HG02642 (cell line): ENCODE data around the gene SECTM1.

Experiments
- ATAC-seq: cut with Tn5 transposase; IDR thresholded peaks from one replicate; pipeline ENCODE4 v1.9.1; 2021; ENCODE audit warnings: mild to moderate bottlenecking; ENCODE audit not compliant: unreplicated experiment, poor library complexity

Gene SECTM1

GRCh38 chr17:82330322-82331239, 3.0 kb downstream of the SECTM1 start:
- ATAC-seq, result no peak

- no peak for ATAC-seq
These were observed 3.8 kb downstream of the SECTM1 start for GRCh38 chr17:82329683-82330321.

DNA sequence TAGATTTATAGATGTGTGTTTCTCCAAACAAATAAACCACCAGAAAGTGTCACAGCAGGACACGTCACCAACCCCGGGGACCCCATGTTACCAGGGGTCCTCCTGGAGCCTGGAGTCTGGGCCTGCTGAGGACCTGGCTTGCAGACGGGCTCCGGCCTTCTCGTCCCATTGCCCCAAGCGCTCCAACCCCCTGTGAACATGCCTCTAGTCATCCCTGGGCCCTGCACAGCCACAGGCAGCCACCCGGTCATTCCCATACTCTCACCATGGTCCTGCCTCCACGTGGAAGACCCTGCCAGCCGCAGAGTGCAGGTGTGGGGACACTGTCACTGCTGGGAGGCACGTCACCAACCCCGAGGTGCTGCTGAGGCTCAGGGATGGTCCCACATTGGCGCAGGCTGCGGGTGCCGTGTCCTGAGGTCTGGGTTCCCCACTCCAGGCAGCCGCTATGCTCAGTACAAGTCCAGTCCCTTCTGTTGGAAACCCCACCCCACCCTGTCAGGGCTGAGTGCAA, 4.5 kb downstream of the SECTM1 start:
- ATAC-seq, result no peak

GRCh38 chr17:82328141-82328993, 5.2 kb downstream of the SECTM1 start:
- ATAC-seq, result no peak

GRCh38 chr17:82327757-82328140, 5.8 kb downstream of the SECTM1 start:
- no peak for ATAC-seq

- no peak for ATAC-seq
These were observed 6.3 kb downstream of the SECTM1 start for GRCh38 chr17:82327289-82327688.

- ATAC-seq, result no peak
These were observed 8.0 kb downstream of the SECTM1 start for GRCh38 chr17:82325286-82326180.

DNA sequence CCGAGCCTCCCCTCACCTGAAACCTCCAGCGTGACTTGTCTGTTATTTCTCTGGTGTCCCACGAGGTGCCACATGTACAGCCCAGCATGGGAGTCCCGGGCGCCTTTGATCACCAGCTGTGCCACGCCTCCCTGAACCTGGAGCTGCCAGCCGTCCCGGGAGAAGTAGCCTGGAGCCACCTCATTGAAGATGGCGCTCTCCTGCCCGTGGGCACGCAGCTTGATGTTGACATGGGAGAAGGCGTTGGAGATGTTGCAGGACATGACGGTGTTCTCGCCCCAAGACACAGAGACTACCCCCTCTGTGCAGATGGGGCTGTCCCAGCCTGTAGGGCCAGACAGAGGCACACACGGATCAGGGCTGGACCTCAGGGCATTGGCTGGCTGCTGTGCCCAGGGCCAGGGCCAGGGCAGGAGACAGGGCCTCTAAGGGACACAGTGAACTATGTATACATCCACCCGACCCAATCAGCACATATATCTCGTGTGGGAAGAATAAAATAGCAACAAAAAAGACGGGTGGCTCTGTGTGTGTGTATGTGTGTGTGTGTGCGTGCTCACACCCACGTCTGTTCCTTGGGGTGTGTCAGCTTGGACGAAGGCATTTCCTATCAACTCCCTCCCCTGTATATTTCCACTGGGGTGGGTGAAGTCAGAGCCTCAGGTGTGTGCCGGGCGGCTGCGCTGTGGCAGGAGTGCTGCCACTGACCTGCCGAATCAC, 8.8 kb downstream of the SECTM1 start:
- ATAC-seq, result no peak

DNA sequence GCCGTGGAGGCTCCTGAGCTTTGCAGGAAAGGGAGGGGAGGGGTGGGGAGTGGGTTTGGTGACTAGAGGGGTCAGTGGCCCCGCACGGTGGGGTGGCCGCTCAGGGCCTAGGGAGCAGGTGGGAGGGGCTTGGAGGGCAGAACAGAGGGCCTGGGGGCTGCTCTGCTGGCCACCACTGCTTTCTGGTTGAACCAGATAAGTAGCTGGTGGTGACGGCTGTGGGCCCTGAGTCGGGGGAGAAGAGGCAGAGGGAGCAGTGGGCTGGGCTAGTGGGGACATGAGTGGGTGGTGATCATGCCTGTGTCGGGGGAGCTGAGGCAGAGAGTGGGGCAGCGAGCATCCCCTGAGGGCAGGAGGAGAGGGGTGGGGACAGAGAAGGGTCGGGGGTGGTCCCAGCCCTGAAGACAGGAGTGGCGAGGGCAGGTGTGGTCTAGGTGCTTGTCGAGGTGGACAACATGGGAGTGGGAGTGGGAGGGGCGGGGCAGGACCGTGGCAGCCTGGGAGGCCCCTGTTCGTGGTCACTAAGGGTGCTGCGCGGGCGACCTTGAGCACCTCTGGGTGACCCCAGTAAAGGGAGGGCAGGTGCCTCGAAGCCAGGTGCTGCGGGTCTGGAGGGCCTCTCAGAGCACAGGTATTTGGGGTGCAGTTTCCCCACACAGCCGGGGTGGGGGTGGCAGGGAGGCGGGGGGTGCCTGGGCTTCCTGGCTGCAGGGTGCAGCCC, 9.9 kb downstream of the SECTM1 start:
- ATAC-seq, result no peak

DNA sequence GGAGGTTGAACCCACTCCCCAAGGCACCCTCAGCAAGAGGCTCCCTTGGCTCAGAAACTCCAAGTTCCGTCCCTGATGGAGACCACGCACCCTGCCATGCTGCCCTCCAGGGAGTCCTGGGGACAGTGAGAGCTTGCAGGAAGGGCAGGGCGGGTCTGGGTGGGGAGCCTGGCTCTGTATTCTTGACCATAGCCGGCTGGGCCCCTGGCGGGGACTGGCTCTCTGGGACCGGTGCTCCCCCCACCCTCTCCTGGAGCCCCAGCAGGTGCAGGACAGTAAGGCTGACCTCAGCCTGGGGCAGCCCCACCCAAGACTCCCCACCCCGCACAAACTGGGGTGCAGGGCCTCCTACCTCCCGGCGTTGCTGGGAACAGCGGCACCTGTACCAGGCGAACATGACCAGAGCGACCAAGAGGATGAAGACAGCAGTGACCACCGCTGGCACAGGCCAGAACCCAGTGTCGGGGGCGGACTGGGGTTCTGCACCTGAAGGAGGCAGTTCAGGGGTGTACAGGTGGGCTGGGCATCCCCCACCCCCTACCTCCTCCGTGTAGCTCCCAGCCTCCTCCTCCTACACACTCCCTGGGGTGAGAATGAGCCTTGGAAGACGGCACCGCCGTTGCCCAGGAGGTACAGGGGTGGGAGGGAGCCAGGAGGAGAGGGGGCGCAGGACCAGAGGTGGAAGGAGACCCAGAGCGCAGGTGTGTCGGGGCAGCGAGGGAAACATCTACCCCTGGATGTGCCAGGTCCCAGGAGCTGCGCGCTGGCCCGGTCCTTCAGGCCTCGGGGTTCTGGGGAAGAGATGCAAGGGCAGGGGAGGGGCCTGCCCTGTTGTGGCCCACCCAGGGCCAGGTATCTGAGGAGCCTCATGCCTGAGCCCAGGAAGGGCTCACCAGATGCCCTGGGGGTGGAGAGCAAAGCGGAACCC, 10.8 kb downstream of the SECTM1 start:
- no peak for ATAC-seq

DNA sequence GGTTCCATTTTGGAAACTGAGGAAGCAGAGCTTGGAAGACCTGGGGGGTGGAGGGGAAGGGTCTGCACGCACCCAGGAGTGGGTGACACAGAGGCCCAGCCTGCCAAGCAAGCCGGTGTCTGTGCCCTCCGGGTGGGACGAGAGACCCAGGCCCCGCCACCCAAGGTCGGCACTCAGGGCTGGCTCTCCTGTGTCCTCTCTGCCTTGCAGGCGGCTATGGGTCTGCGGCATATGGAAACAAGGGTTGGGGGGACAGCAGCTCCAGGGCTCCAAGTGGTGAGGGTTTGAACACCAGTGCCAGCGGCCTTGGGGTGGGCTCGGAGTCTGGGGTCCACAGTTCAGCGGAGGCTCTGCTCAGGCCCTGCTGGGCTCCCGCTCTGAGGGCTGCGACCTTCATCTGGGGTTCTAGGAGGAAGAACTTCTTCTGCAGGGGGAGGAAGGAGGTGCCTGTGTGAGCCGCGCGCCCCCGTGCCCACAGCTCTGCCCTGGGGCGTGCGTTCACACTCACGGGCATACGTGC, 11.6 kb downstream of the SECTM1 start:
- ATAC-seq, result no peak

DNA sequence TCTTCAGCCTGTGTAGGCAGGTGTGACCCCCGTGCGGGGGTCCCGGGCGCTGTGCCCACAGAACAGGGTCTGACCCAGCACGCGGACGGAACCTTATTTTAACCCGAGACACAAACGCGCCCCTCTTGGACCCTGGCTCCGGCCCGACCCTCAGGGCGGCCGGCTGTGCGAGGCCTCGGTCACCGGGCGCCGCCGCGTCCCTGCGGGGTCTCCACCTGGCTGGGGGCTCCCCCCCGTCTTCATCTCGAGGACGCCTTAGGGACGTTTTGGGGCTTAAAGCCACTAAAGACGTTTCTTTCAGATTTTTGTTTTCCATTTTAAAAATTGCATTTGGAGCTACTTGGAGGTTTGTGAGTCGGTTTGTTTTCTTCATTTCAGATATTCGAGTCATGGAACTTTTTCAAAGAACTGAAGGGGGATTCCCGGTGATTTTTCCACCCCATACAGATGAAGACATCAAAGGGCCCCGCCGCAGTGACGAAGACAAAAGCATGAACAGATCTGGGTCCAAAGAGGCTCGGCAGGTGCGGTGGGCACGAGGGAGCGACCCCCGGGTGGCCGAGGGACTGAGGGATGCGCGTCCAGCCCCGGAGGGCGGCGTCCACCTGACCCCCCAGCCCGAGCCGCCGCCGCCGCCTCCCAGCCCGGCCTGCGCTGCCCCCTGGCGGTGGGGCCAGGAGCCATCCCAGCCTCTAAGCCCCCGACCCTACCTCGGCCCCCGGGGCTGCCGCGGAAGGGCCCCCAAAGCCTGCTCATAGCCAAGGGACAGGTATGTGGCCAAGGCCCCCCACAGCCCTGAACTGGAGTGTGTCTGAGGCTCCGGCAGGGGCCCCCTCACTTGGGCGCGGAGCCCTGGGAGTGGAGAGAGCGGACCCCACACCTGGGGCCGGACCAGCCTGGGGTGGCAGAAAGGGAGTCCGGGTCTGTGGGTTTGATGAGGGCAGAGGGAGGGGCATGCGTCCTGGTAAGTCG, 12.3 kb downstream of the SECTM1 start:
- no peak for ATAC-seq

- no peak for ATAC-seq
These were observed 13.3 kb downstream of the SECTM1 start for GRCh38 chr17:82320140-82320840.

GRCh38 chr17:82319619-82320062, 13.9 kb downstream of the SECTM1 start:
- no peak for ATAC-seq
